ENCODE measurements around the gene VTI1A. TPM values are rescaled to one million over a fixed set of nuclear protein-coding genes. Genes with fewer than 3 reads are reported as not detected.

The VTI1A gene
- total and polyA plus RNA-seq, 2 experiments from 2014 or later: 20.4 to 39.8 TPM

DNA sequence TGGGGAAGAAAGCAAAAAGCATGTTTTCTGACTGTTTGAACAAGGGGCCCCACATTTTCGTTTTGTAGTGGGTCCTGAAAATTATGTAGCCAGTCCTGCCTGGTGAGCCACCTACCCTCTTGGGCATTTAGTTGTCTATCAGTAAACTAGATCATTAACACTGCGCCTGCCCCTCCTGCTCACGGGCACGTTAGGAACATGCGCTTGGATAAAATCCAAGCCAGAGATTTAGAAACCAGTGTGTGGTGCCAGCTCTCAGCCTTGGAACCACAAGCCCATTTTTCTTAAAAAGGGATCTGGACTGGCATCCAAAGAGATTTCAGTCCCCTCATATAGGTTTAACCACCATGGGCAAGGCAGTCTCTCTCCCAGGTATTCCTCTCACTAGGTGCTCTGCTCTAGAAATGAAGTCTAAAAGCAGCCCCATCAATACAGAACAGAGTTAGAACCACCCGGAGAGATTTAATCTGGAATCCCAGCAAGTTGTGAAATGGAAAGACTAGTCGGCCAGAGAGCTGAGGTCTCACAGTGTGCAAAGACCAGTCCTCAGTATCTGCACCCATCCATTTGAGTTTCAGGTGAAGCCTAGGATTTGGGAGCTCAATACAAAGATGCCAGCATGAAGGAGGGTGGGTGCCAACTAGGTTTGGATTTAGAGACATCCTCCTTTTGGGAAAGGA lies 379.1 kb downstream of the VTI1A start:
- TF ChIP-seq, protein P1, sequence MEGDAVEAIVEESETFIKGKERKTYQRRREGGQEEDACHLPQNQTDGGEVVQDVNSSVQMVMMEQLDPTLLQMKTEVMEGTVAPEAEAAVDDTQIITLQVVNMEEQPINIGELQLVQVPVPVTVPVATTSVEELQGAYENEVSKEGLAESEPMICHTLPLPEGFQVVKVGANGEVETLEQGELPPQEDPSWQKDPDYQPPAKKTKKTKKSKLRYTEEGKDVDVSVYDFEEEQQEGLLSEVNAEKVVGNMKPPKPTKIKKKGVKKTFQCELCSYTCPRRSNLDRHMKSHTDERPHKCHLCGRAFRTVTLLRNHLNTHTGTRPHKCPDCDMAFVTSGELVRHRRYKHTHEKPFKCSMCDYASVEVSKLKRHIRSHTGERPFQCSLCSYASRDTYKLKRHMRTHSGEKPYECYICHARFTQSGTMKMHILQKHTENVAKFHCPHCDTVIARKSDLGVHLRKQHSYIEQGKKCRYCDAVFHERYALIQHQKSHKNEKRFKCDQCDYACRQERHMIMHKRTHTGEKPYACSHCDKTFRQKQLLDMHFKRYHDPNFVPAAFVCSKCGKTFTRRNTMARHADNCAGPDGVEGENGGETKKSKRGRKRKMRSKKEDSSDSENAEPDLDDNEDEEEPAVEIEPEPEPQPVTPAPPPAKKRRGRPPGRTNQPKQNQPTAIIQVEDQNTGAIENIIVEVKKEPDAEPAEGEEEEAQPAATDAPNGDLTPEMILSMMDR (IDR thresholded peaks at IDR 0.05; ENCODE audit: poor library complexity): no peak
- TF ChIP-seq EZH2phosphoT487 (IDR thresholded peaks at IDR 0.05; ENCODE audit: low read depth, severe bottlenecking, unreplicated experiment) (no peak), EZH2 (IDR thresholded peaks at IDR 0.05; ENCODE audit: borderline replicate concordance) (no peak)
- H3K4me2 ChIP-seq: no peak overlapping the region
- H3K9me2 ChIP-seq (replicated peaks; ENCODE audit: insufficient read depth): no peaks in the 10 kb centered on the region
- H3K9me3 ChIP-seq (ENCODE audit: low read depth): no peaks in the 10 kb centered on the region
- H3K27me3 ChIP-seq: no peaks in the 10 kb centered on the region
- no peaks in the 10 kb centered on the region for H3K36me3 ChIP-seq (replicated peaks; ENCODE audit: insufficient read depth, low read depth)
- DNase-seq (ENCODE audit: low spot score): no peak
- H3K4me1 ChIP-seq (ENCODE audit: insufficient read depth): no peaks in the 10 kb centered on the region
- H3K27ac ChIP-seq: no peak overlapping the region
- H3K79me2 ChIP-seq: no peaks in the 10 kb centered on the region
- no peak overlapping the region for H3K4me3 ChIP-seq
- WGBS (ENCODE audit: low lambda C conversion rate, missing lambda C conversion rate): 69% methylated on average over 7 of the region's 7 CpGs
- H4K20me1 ChIP-seq (ENCODE audit: insufficient read depth, poor library complexity, severe bottlenecking): no peaks in the 10 kb centered on the region
- no peak overlapping the region for H2AFZ ChIP-seq

DNA sequence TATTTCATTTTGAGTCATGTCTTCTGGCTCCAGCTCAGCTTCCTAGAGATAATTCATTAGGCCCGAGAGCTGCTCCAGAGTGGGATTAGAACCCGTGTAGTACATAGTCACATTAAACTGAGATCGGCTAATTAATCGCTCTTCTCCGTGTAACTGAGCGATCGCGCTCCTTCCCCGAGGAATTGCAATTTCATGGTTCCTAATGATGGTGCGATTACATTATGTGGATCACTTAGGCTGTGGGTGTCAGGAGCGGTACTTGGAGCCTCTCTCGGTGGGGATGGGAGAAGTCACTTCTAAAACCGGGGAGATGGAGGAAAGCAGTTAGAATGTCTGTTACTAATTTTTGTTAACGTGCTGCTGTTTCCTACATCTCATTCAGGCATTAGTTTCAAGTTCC lies 380.1 kb downstream of the VTI1A start:
- H3K4me2 ChIP-seq: no peak overlapping the region
- H3K4me1 ChIP-seq (ENCODE audit: insufficient read depth): no peaks in the 10 kb centered on the region
- H3K27me3 ChIP-seq: no peaks in the 10 kb centered on the region
- no peaks in the 10 kb centered on the region for H4K20me1 ChIP-seq (ENCODE audit: insufficient read depth, poor library complexity, severe bottlenecking)
- no peaks in the 10 kb centered on the region for H3K36me3 ChIP-seq (replicated peaks; ENCODE audit: insufficient read depth, low read depth)
- DNase-seq (ENCODE audit: low spot score): no peak
- H2AFZ ChIP-seq: no peak overlapping the region
- WGBS (ENCODE audit: low lambda C conversion rate, missing lambda C conversion rate): 84% methylated on average over 14 of the region's 14 CpGs
- H3K79me2 ChIP-seq: no peaks in the 10 kb centered on the region
- no peaks in the 10 kb centered on the region for H3K9me2 ChIP-seq (replicated peaks; ENCODE audit: insufficient read depth)
- TF ChIP-seq, protein P1 (IDR thresholded peaks at IDR 0.05; ENCODE audit: poor library complexity): no peak
- TF ChIP-seq EZH2 (IDR thresholded peaks at IDR 0.05; ENCODE audit: borderline replicate concordance) (no peak), EZH2phosphoT487 (IDR thresholded peaks at IDR 0.05; ENCODE audit: low read depth, severe bottlenecking, unreplicated experiment) (no peak)
- H3K9me3 ChIP-seq (ENCODE audit: low read depth): no peaks in the 10 kb centered on the region
- H3K27ac ChIP-seq: no peak overlapping the region
- H3K4me3 ChIP-seq: no peak overlapping the region

DNA sequence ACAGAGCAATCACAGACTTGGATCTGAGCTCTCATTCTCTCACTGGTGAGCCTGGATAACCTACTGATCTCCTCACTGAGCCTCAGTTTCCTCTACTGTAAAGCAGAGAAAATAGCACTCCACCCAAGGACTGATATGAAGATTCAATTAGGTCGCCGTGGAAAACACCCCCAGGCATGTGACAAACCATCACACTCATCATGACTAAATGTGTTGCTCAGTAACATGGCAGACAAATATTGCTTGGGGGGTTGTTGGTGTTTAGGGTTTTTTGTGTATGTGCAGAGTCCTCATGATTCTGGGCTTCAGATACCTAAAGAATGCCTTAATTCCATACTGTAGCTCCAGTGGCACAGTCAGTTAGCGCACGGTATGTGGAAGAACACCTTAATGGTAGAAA lies 380.9 kb downstream of the VTI1A start:
- DNase-seq (ENCODE audit: low spot score): no peak
- H3K4me3 ChIP-seq: no peak overlapping the region
- H3K79me2 ChIP-seq: no peaks in the 10 kb centered on the region
- no peaks in the 10 kb centered on the region for H4K20me1 ChIP-seq (ENCODE audit: insufficient read depth, poor library complexity, severe bottlenecking)
- TF ChIP-seq EZH2phosphoT487 (IDR thresholded peaks at IDR 0.05; ENCODE audit: low read depth, severe bottlenecking, unreplicated experiment) (no peak), EZH2 (IDR thresholded peaks at IDR 0.05; ENCODE audit: borderline replicate concordance) (no peak)
- TF ChIP-seq, protein P1 (IDR thresholded peaks at IDR 0.05; ENCODE audit: poor library complexity): no peak
- no peaks in the 10 kb centered on the region for H3K9me3 ChIP-seq (ENCODE audit: low read depth)
- H3K4me1 ChIP-seq (ENCODE audit: insufficient read depth): no peaks in the 10 kb centered on the region
- H3K9me2 ChIP-seq (replicated peaks; ENCODE audit: insufficient read depth): no peaks in the 10 kb centered on the region
- 86% methylated on average over 4 of the region's 4 CpGs for WGBS (ENCODE audit: low lambda C conversion rate, missing lambda C conversion rate)
- H3K27me3 ChIP-seq: no peaks in the 10 kb centered on the region
- H3K27ac ChIP-seq: no peak overlapping the region
- H3K36me3 ChIP-seq (replicated peaks; ENCODE audit: insufficient read depth, low read depth): no peaks in the 10 kb centered on the region
- no peak overlapping the region for H2AFZ ChIP-seq
- no peak overlapping the region for H3K4me2 ChIP-seq
